Gastrocnemius medialis (tissue), 4 donors: ENCODE results near the gene TICAM1.

Source experiments
- POLR2A ChIP-seq, 2 donors: fragments of 450-650 bp; IDR thresholded peaks; one replicate each; pipeline ENCODE4 v1.6.1; 2017; ENCODE audit warnings: antibody characterized with exemption in 2 of 2, mild to moderate bottlenecking in 2 of 2, moderate library complexity in 2 of 2
- TF ChIP-seq, protein P1 (sequence below), 5 experiments: fragments of 450-650 bp in 3 of 5; fragments of 200-600 bp in 2 of 5; sonication (generic) in 2 of 5; IDR thresholded peaks in 4 of 5; conservative IDR thresholded peaks in 1 of 5; 1 replicate in 4 of 5; 2 replicates in 1 of 5; pipeline ENCODE4 v1.5.1; 2016 to 2019; ENCODE audit warnings: antibody characterized with exemption in 5 of 5, mild to moderate bottlenecking in 3 of 5, moderate library complexity in 3 of 5

DNA sequence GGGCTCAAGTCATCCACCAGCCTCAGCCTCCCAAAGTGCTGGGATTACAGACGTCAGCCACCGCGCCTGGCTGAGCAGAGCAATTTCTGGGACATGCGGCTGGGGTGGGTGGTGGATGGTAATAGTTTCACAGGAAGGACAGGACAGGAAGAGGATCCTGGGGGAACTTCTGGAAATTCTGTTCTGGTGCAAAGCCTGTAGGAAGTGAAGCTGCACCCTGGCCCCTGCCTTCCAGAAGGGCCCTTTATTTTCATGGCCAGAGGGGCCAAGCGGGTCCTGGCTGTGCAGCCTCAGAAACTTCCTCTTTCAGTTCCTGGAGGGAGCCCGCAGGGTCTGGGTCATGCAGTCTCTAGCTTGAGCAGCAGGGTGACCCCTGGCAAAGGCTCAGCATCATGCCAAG, 24.3 kb downstream of the TICAM1 start:
- no peak for TF ChIP-seq POLR2A (IDR thresholded peaks at IDR 0.05)
- TF ChIP-seq, protein P1, sequence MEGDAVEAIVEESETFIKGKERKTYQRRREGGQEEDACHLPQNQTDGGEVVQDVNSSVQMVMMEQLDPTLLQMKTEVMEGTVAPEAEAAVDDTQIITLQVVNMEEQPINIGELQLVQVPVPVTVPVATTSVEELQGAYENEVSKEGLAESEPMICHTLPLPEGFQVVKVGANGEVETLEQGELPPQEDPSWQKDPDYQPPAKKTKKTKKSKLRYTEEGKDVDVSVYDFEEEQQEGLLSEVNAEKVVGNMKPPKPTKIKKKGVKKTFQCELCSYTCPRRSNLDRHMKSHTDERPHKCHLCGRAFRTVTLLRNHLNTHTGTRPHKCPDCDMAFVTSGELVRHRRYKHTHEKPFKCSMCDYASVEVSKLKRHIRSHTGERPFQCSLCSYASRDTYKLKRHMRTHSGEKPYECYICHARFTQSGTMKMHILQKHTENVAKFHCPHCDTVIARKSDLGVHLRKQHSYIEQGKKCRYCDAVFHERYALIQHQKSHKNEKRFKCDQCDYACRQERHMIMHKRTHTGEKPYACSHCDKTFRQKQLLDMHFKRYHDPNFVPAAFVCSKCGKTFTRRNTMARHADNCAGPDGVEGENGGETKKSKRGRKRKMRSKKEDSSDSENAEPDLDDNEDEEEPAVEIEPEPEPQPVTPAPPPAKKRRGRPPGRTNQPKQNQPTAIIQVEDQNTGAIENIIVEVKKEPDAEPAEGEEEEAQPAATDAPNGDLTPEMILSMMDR (IDR thresholded peaks at IDR 0.05 in 4 of 5, conservative IDR thresholded peaks at IDR 0.05 in 1 of 5): no peak
